DLD1 (cell line): ENCODE results near the gene ASPDH.
"Not testable (repeated sequence)": the region's sequence is repeated elsewhere in the genome, so short reads cannot be mapped to it uniquely, and the experiment has no call there.

Experiments used
- in situ Hi-C: cut with HindIII; loops from 2 replicates; pipeline ENCODE4 v1.10.0; 2017; ENCODE audit warnings: low sequenced_read_pairs

ASPDH gene

DNA sequence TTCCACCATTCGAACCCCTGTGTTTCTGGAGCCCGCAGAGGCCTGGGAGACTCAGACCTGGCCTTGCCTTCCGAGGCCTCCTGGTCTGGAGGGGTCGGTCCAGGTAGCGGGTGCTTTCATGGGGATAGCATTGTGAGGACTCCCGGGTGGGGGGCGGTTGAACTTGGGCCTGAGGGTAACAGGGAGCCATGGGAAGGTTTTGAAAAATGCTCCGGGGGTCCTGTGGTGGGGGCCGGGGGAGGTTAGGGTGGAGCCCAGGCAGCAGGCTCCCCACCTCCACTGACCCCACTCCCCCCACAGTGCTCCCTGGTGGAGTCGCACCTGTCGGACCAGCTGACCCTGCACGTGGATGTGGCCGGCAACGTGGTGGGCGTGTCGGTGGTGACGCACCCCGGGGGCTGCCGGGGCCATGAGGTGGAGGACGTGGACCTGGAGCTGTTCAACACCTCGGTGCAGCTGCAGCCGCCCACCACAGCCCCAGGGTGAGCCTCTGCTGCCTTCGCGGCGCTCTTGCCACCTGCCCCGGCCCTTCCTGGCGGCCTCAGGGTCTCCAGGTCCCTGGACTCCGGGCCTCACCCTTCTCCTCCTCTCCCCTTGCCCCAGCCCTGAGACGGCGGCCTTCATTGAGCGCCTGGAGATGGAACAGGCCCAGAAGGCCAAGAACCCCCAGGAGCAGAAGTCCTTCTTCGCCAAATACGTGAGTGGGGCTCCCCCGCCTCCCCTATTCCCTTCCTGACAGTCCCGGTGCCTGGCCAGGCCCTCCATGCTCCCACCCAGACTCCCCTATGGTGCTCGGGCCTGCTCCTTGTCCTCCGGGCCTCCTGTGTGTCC lies 33.2 kb downstream of the ASPDH start:
- in situ Hi-C loops: no loop called here

DNA sequence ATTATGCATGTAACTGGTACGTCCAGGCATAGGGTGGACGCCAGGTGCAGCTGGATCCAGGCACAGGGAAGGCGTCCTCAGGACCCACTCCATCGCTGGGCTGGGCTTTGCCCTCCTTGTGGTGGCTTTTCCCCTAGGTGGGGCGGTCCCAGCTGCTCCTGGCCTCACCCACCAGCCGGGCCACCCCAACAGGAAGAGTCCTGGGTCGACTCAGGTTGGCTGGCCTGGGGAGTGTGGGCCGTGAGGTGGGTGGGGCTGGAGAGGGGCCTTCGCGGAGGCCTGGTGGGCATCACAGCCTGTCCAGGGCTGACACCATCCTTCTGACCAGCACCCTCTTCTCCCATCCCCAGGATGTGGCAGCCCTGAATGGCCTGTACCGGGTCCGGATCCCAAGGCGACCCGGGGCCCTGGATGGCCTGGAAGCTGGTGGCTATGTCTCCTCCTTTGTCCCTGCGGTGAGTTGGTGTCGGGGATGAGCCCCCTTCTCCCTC lies 33.9 kb downstream of the ASPDH start:
- in situ Hi-C loops: no loop called here

DNA sequence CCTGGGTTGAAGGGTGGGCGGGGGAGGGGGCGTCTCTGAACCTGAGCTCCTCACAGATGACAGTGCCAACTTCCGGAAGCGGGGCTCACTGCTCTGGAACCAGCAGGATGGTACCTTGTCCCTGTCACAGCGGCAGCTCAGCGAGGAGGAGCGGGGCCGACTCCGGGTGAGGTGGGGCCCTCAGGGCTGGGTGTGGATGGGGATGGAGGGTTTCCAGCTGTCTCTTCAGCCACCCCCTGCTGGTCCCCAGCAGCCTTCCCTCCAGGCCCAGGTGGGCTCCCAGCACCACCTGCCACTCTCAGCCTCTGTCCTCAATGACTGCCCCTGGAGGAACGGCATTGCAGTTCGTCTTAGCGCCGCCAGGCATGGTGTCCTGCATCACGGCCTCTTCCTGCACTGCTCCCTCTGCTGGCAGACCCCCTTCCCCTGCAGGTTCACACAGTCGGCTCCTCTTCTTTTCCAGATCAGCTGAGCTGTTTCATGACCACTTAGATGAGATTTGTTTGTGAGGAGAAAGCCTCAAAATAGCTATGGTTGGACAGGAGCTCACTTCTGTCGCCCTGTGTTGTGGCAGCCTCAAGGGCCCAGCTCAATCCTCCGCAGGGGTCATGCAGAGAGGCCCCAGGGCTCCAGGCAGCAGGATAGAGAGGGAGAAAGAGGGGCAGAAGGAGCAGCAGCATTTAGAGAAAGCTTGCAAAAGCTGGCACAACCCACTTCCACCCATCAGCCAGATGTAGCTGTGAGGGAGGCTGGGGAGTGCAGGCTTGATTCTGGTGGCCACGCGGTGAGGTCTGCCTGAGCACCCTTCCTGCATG lies 34.6 kb downstream of the ASPDH start:
- in situ Hi-C loops: no loop called here

DNA sequence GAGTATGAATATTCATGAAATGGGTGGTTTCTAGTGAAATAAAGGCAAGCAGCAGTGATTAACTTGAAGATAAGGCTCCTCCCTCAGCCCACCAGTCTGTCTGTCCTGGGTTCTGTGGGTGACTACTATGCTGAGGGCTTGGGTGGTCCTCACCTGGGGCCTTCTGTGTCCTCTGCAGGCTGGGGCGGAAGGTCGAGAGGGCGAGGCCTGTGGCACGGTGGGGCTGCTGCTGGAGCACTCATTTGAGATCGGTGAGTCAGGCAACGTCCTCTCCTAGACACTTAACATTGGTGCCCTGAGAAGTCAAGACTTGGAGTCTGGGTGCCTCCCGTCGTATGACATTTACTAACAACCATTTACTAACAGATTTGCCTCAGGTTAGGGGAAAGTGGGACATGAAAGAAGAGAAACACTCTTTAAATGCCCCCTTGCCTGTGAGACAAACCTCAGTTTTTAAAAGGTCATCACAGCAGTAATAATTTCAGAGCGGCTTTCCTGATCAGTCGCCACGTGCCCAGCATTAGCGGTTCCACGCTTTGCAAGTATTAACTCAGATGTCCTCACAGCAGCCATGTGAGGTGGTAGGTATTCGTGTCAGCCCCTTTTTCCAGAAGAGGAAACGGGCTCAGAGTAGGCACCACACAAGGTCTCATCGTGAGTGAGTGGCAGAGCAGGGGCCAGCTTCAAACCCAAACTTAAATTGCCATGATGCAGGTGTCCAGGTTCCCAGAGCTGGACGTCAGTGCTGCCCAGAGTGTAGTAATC lies 35.8 kb downstream of the ASPDH start:
- in situ Hi-C loops: no loop called here

DNA sequence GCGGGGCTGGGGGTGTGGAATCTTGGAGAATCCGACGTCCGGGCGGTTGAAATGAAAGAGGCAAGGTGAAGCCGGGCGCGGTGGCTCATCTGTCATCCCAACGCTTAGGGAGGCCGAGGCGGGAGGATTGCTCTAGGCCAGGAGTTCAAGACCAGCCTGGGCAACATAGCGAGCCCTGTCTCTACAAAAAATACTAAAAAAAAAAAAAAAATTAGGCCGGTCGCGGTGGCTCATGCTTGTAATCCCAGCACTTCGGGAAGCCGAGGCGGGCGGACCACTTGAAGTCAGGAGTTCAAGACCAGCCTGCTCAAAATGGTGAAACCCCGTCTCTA lies 36.8 kb downstream of the ASPDH start:
- in situ Hi-C loops: no loop called here

DNA sequence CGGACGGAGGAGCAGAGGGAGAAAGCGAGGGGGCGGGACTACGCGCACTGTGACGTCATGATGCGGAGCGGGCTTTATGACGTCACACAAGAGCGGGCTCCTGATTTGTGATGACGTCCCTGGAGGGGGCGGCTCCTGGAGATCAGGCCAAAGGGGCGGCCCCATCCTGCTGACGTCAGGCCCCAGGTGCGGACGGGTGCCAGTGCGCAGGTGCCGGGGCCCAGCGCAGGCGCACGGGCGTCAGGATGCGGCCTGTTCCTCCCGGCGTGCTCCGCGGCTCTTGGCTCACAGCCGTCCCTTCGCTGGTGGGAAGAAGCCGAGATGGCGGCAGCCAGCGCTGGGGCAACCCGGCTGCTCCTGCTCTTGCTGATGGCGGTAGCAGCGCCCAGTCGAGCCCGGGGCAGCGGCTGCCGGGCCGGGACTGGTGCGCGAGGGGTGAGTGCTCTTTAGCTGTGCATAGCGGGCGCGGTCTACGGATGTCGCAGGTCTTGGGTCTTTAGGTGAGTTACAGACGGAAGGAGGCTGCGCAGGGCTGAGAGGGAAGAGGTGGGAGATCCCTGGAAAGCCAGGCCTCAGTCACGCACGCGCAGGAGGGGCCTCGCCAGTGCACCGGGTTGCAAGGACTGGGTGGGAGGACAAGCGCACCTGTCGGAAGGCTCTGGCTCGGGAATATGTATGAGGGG lies 37.3 kb downstream of the ASPDH start, which contains the start of the genes EMC10 and GARIN5A:
Gene EMC10 (plus strand): TSS at position 284 of the 683 bp plus-strand sequence. CDS start 38 bp downstream, at position 322.
Gene GARIN5A (minus strand): TSS at position 625 of the 683 bp plus-strand sequence. CDS start 460 bp downstream, at position 165.
- in situ Hi-C loops: no loop called here

DNA sequence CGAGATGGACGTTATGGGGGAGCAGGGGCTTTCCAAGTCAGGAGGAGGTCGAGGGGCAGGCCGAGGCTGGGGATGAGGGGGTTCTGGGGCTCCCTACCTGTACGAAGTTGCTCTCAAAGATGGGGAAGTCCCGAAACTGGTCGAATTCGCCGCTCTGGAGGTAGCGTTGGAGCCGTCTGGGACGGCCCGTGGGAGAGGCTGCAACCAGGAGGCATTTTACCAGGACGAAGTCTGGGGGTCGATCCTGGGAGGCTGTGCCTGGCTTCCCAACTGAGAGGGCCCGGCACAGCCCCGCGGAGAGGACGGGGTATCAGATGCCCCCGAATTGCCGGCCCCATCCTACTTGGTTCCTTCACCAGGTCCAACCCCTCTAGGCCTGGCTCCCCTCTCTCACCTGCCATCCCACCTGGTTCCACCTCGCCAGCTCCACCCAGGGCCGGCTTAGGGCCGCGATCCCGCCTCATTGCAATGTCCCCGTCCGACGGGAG lies 37.9 kb downstream of the ASPDH start:
- in situ Hi-C loops: no loop called here

DNA sequence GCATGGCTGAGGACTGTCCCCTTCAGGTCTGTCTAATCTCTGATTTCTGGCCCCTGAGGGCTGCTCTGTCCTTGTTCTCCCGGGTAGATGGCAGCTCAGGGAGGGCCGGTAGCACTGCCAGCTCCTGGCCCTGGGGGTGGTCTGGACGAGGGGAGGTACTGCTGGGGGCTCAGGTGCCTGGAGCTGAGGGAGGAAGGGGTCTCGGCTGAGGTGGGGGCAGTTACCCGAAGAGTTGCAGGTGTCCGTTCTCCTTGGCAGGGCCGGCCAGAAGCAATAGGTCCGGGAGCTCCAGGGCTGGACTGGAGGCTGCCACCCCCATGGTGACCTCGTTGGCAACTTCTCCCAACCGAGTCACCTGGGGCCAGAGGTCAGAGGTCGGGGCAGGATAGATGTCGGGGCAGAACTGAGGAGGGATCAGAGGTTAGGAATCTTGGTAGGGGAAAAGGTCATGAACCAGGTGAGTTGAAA lies 38.6 kb downstream of the ASPDH start:
- in situ Hi-C loops: no loop called here

DNA sequence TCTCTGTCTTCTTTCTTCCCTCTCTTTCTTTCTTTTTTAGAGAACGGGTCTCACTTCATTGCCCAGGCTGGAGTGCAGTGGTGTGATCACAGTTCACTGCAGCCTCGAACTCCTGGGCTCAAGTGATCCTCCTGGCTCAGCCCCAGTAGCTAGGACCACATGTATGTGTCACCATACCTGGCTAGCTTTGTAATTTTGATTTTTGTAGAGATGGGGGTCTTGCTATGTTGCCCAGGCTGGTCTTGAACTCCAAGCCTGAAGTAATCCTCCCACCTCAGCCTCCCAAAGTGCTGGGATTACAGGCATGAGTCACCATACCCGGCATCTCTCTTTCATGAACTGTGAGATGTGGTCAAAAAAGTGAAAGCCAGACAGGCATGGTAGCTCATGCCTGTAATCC lies 40.4 kb downstream of the ASPDH start:
- in situ Hi-C loops: not testable (repeated sequence)

DNA sequence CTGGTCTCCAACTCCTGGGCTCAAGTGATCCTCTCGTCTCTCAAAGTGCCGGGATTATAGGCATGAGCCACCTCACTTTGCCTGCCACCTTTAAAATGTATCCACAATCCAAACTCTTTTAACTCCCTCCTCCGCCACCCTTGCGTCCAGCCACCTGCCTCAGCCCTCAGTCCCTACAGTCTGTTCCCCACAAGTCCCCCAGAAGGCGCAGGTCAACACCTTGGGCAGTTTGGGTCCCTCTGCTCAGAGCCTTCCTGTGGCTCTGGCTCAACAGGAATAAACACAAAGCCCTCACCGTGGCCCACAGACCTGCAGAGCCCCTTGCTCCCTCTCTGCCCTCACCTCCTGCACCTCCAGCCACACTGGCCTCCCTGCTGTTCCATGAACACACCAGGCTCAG lies 44.9 kb downstream of the ASPDH start:
- in situ Hi-C loops: no loop called here

DNA sequence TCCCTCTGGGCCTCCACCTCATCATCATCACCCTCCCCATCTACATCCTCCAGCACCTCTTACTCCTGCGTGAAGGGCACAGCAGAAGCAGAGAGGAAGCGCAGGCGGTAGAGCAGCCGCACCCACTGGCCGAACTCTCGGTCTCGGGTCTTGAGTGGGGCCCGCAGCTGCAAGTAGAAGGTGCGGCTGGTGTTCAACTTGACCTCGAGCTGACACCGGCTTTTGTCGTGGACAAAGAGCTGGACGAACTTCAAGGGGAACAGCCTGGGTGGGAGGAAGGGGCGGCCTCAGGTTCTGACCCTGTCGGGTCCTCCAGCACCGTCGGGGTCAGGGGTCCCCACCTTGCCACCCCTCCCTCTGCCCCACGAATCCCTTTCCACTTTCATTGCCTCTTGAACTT lies 46.1 kb downstream of the ASPDH start:
- in situ Hi-C loops: no loop called here

DNA sequence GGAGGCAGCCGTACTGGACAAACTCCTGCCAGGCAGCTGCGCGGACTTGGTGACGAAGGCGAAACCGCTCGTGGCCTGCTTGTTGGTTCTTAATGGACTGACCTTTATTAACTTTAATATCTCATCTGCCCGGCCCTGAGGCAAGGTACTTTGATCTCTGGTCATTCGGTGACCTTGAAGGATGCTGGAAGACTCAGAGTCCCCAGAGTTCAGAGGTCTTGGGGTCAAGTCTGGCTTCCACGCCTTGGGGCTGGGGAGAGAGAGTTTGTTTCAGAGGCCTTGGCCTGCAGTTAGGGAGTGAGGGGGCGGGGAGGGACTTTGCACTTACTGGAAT lies 47.0 kb downstream of the ASPDH start:
- in situ Hi-C loops: no loop called here

DNA sequence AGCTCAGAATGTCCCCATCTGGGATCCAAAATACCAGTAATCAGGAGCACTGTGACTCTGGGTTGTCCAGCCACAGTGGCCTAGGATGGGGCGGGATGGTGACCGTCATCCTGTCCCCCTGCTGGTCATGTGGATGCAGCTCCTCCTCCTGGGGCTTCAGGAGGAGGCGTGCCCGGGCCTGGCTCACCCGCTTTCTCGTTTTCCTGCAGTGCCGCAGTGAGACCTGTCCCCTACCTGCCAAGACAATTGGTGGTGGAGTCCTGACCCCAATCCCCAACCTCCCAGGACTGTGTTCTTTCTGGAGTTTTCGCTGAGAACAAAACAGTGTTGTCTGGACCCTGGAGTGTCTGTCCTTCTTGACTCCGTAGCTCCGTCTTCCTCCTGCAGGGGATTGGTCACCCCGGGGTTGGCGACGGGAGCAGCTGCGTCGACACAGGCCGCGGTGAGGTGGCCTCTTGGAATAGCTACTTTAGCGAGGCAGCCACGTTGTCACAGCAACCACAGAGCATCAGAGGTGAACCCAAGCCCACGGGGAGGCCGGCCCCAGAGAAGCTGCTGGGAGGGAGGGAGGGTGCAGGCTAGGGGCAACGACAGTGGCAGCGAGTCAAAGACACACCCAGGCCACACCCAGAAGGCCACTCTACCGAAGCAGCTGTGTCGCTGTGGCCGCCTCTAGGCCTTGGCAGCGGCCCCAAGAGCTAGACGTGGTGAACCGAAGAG lies 47.6 kb downstream of the ASPDH start:
- in situ Hi-C loops: no loop called here

DNA sequence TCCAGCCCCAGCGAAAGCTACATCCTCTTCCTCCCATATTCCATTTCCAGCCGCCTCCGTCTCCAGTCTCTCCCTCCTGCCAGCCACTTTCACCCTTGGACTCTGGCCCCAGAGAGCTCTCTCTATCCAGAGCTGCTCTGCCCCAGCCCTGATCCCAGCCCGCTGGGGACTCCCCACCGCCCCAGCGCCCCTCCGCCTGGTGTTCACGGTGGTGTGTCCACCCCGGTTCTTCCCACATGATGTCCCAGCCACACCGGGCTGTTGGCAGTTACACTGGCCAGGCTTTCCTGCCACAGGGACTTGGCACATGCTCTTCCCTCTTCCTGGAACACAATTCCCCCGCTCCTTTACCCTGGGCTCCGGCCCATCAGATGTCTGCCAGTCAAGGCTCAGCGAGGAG lies 48.7 kb downstream of the ASPDH start:
- in situ Hi-C loops: no loop called here

DNA sequence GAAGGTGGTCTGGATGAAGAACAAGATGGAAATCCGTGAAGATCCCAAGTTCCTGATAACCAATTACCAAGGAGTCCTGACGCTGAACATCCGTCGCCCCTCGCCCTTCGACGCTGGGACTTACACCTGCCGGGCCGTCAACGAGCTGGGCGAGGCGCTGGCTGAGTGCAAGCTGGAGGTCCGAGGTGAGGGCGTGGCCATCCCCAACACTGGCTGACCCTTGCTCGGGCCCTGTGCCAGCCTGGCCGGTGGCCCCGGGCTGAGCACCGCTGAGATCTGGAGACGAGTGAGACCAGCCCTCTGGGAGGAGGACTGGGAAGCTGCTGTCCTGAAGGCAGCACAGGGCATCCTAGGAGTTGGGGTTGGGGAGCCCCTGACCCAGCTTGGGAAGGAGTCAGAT lies 49.4 kb downstream of the ASPDH start:
- in situ Hi-C loops: no loop called here

DNA sequence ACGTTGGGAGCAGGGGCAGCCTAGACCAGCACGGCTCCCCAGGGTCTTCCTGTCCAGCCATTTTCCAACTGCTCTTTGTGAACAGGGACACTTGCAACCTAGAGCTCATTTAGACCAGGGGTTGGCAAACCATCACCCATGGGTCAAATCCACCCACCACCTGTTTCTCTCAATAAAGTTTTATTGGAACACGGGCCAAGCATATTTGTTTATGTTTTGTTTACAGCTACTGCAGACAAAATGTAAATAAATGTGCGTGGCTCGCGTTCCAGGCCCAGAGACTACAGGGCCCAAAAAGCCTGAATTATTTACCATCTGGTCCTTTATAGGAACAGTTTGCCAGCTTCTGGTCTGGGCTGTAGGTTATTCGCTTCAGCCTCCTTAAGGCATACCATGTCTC lies 50.7 kb downstream of the ASPDH start:
- in situ Hi-C loops: no loop called here
